GM23248 (cell line): Measurements from ENCODE around the gene SCAPER. TPM values are rescaled to one million over a fixed set of nuclear protein-coding genes. Genes with fewer than 3 reads are reported as not detected.

ENCODE experiments used
- DNase-seq: peaks from one replicate; pipeline ENCODE4 v3.0.0-alpha.2; 2015
- H2AFZ ChIP-seq: fragments of 200-600 bp; sonication (generic); 2 replicates; pipeline ENCODE4 v1.6.1; 2016; ENCODE audit warnings: antibody characterized with exemption
- H3F3A ChIP-seq: fragments of 200-600 bp; sonication (generic); 2 replicates; pipeline ENCODE4 v1.6.1; 2016; ENCODE audit warnings: mild to moderate bottlenecking, antibody characterized with exemption, mixed run types; ENCODE audit not compliant: insufficient read depth
- H3K27ac ChIP-seq: fragments of 200-600 bp; sonication (generic); 2 replicates; pipeline ENCODE4 v1.5.1; 2016; ENCODE audit warnings: mild to moderate bottlenecking
- H3K27me3 ChIP-seq: fragments of 200-600 bp; sonication (generic); replicated peaks from 2 replicates; pipeline ENCODE4 v1.6.1; 2016; ENCODE audit warnings: mild to moderate bottlenecking; ENCODE audit not compliant: insufficient read depth
- H3K36me3 ChIP-seq: fragments of 200-600 bp; sonication (generic); 2 replicates; pipeline ENCODE4 v1.6.1; 2016; ENCODE audit warnings: low read depth, mild to moderate bottlenecking
- H3K4me1 ChIP-seq: fragments of 200-600 bp; sonication (generic); 2 replicates; pipeline ENCODE4 v1.6.1; 2016; ENCODE audit warnings: mild to moderate bottlenecking; ENCODE audit not compliant: insufficient read depth
- H3K4me2 ChIP-seq: fragments of 200-600 bp; sonication (generic); one replicate; pipeline ENCODE4 v1.6.1; 2016; ENCODE audit warnings: mild to moderate bottlenecking; ENCODE audit not compliant: unreplicated experiment
- H3K4me3 ChIP-seq: fragments of 200-600 bp; sonication (generic); 2 replicates; pipeline ENCODE4 v1.5.1; 2016; ENCODE audit warnings: mild to moderate bottlenecking
- H3K79me2 ChIP-seq: fragments of 200-600 bp; sonication (generic); 2 replicates; pipeline ENCODE4 v1.6.1; 2016; ENCODE audit warnings: mild to moderate bottlenecking; ENCODE audit not compliant: insufficient read depth
- H3K9ac ChIP-seq: fragments of 200-600 bp; sonication (generic); 2 replicates; pipeline ENCODE4 v1.6.1; 2016; ENCODE audit warnings: mild to moderate bottlenecking
- H3K9me2 ChIP-seq: fragments of 200-600 bp; sonication (generic); 2 replicates; pipeline ENCODE4 v1.6.1; 2016; ENCODE audit warnings: mixed run types, mild to moderate bottlenecking, moderate library complexity; ENCODE audit not compliant: insufficient read depth
- H3K9me3 ChIP-seq: fragments of 200-600 bp; sonication (generic); one replicate; pipeline ENCODE4 v1.6.1; 2017; ENCODE audit warnings: low read depth
- H4K20me1 ChIP-seq: fragments of 200-600 bp; sonication (generic); 2 replicates; pipeline ENCODE4 v1.6.0; 2016; ENCODE audit not compliant: insufficient read depth
- EZH2 ChIP-seq: fragments of 200-600 bp; sonication (generic); IDR thresholded peaks from 2 replicates; pipeline ENCODE4 v1.6.1; 2018; ENCODE audit warnings: antibody characterized with exemption, mild to moderate bottlenecking; ENCODE audit not compliant: insufficient read depth, poor library complexity, severe bottlenecking
- EZH2phosphoT487 ChIP-seq: fragments of 200-600 bp; sonication (generic); IDR thresholded peaks from 2 replicates; pipeline ENCODE4 v1.6.1; 2018; ENCODE audit warnings: antibody characterized with exemption, moderate library complexity, mild to moderate bottlenecking, low read depth; ENCODE audit not compliant: insufficient read depth
- WGBS, 2 experiments: methylation state at CpG; one replicate each; pipeline ENCODE4 v1.1.6; 2015 to 2017; ENCODE audit warnings: low lambda C conversion rate in 2 of 2, low coverage in 1 of 2; ENCODE audit errors: missing lambda C conversion rate in 2 of 2; 5-methylcytosine and 5-hydroxymethylcytosine counted together
- in situ Hi-C: fragments of 300-500 bp; cut with MboI; formaldehyde crosslinking; loops from 2 replicates; pipeline ENCODE4 v1.15.0; 2020
- polyA plus RNA-seq: library from polyadenylated mRNA; unstranded; fragments of >200 nt; fragmentation: Nextera tagmentation; extraction: Ambion mirVana; gene quantifications from 2 replicates; pipeline ENCODE4 v1.2.1, GENCODE V29; 2016
- total RNA-seq: library from RNA; depleted of rRNA; stranded (reverse); fragments of >200 nt; shearing (Covaris generic); gene quantifications from 2 replicates; pipeline ENCODE4 v1.2.3, GENCODE V29; 2014

The SCAPER gene
- total and polyA plus RNA-seq, 2 experiments from 2014 or later: 5.9 to 7.8 TPM

DNA sequence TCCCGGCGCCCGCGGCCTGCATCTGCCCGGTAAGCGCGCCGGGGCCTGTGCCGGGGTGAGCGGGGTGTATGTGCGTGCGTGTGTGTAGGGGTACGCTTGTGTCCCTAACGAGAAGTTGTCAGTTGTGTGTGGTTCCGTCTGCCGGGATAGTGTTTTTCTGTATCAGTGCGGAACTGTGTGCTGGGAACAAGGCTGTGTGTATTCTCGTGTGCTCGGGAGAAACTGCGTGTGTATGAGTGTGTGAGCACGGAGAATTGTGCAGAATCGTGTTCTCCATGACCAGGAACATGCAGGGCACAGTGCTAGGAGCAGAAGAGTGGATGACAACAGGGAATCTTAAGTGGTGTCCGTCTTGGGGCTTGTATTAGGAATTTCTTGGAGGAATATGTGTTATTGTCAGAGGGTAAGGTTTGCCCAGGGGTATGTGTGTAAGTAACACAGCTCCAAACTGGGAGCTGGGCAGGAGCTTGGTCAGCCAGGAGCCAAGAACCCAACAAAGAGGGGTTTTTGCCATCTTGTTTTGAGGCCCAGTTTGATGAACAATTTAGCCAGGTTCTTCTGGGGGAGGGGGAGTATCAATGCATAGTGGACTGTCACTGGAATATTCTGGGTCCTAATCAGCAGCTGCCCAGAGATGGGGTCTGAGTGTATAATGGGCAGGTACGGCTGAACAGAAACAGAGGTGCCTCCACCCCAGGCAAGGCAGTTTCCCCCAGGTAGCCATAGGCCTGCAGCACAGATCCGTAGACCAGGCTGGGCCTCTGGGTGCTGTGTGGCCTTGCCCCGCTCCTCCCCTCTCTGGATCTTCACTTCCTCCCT is 566.4 kb downstream of the SCAPER start:
- H3K9me2 ChIP-seq: no peaks in the 10 kb centered on the region
- H3K79me2 ChIP-seq: no peaks in the 10 kb centered on the region
- H3K9me3 ChIP-seq: no peaks in the 10 kb centered on the region
- H3K4me2 ChIP-seq: no peak overlapping the region
- H4K20me1 ChIP-seq: no peaks in the 10 kb centered on the region
- H3K36me3 ChIP-seq: no peaks in the 10 kb centered on the region
- H3K27me3 ChIP-seq: peaks cover 67% of the 10 kb centered on the region
- peak; percentile 70 for TF ChIP-seq EZH2
- no peak for TF ChIP-seq EZH2phosphoT487
- no peak overlapping the region for H3K4me3 ChIP-seq
- no peak for DNase-seq
- H3F3A ChIP-seq: no peaks in the 10 kb centered on the region; the same call in 1 of the 2 replicates
- no peak overlapping the region for H3K27ac ChIP-seq
- H3K4me1 ChIP-seq: no peaks in the 10 kb centered on the region
- 72 to 73% methylated on average over 26 of the region's 26 CpGs for WGBS, 2 experiments
- no peak overlapping the region for H2AFZ ChIP-seq
- in situ Hi-C loops: no loop called here
- no peak overlapping the region for H3K9ac ChIP-seq

DNA sequence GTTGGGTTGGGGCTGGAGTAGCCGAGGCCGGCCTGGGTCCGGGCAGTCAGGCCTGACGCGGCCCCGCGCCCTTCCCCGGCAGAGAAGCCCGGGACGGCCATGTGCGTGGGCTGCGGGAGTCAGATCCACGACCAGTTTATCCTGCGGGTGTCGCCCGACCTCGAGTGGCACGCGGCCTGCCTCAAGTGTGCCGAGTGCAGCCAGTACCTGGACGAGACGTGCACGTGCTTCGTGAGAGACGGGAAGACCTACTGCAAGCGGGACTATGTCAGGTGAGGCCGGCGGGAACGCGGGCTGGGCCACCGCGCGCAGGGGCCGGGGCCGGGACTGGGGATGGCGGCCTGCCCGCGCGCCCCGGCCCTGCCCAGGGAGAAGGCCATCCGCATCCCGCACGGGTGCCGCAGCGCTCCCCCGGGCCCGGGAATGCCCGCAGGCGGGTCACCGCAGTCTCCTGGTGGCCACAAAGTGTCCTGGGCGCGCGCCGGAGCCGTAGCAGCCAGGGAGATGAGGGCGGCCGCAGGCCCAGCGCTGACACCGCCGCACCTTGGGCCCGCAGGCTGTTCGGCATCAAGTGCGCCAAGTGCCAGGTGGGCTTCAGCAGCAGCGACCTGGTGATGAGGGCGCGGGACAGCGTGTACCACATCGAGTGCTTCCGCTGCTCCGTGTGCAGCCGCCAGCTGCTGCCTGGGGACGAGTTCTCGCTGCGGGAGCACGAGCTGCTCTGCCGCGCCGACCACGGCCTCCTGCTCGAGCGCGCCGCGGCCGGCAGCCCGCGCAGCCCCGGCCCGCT is 567.2 kb downstream of the SCAPER start:
- in situ Hi-C loops: no loop called here
- no peaks in the 10 kb centered on the region for H3K4me1 ChIP-seq
- DNase-seq: no peak
- H3K9ac ChIP-seq: peak overlapping the region; percentile 80; the same call in 1 of the 2 replicates
- WGBS, 2 experiments: 30 to 31% methylated on average over 62 to 77 of the region's 89 CpGs
- H4K20me1 ChIP-seq: no peaks in the 10 kb centered on the region
- peak overlapping the region; percentile 61 for H3K4me2 ChIP-seq
- H2AFZ ChIP-seq: peak overlapping the region; percentile 68
- peaks cover 60% of the 10 kb centered on the region for H3K27me3 ChIP-seq
- H3K79me2 ChIP-seq: no peaks in the 10 kb centered on the region
- no peaks in the 10 kb centered on the region for H3K9me2 ChIP-seq
- TF ChIP-seq EZH2 (no peak), EZH2phosphoT487 (no peak)
- H3K9me3 ChIP-seq: no peaks in the 10 kb centered on the region
- H3K4me3 ChIP-seq: peak overlapping the region; percentile 65
- H3K36me3 ChIP-seq: no peaks in the 10 kb centered on the region
- H3F3A ChIP-seq: no peaks in the 10 kb centered on the region; the same call in 1 of the 2 replicates
- no peak overlapping the region for H3K27ac ChIP-seq

DNA sequence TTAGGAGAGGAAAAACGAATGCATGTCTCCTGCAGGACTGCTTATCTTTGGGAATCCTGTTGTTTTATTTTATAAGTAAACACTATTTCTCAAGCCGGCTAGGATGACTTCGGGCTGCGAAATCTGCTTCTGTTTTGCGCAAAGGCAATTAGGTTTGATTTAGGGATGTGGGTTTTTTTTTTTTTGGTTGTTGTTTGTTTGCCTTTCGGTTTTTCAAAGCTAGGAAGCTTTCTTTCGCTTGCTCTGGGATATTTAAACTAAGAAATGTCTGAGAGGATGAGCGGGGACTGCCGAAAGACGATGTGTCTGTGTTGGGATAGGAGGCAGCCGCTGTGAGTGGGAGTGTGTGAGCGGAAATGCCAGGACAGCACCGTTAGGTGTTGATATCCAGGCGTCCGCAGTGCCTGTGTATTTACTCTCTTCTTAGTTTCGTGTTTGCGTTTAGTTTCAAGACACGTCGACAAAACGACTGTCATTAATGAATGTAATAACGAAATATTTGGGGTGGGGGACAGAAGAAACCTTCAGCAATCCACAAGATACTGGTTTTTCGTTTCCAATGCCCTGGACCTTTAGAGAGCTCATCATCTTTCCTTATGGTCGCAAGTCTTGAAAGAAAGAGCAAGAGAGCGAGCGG is 568.0 kb downstream of the SCAPER start:
- peak; percentile 63 for DNase-seq
- no peaks in the 10 kb centered on the region for H3K79me2 ChIP-seq
- WGBS, 2 experiments: 16 to 17% methylated on average over 25 of the region's 25 CpGs
- H4K20me1 ChIP-seq: no peaks in the 10 kb centered on the region
- no peaks in the 10 kb centered on the region for H3K9me2 ChIP-seq
- in situ Hi-C loops: no loop called here
- peaks cover 53% of the 10 kb centered on the region for H3K27me3 ChIP-seq
- peak overlapping the region; percentile 61 for H3K4me2 ChIP-seq
- H3K4me1 ChIP-seq: no peaks in the 10 kb centered on the region
- H3K9ac ChIP-seq: peak overlapping the region; percentile 80
- 0 out of 2 replicates have a peak, but pooled peaks have one; percentile 38 for TF ChIP-seq EZH2phosphoT487
- no peak for TF ChIP-seq EZH2
- peak overlapping the region; percentile 68 for H2AFZ ChIP-seq
- peak overlapping the region; percentile 65 for H3K4me3 ChIP-seq
- peak overlapping the region; percentile 23 for H3K27ac ChIP-seq
- no peaks in the 10 kb centered on the region for H3K36me3 ChIP-seq
- H3K9me3 ChIP-seq: no peaks in the 10 kb centered on the region
- no peaks in the 10 kb centered on the region; the same call in 1 of the 2 replicates for H3F3A ChIP-seq
